Stimulated activated CD4-positive, alpha-beta T cell treated with anti-CD3 and anti-CD28 coated beads, Interleukin-1b, Interleukin-23, amount 100 ng/mL, for 1 hour (primary cell): ENCODE results near the gene ACAD9.
"Not testable (repeated sequence)": the region's sequence is repeated elsewhere in the genome, so short reads cannot be mapped to it uniquely, and the experiment has no call there.

Experiments used
- DNase-seq, 2 donors: peaks; one replicate each; pipeline ENCODE4 v3.0.0-alpha.2; 2020; ENCODE audit warnings: low read depth in 2 of 2

The ACAD9 gene

DNA sequence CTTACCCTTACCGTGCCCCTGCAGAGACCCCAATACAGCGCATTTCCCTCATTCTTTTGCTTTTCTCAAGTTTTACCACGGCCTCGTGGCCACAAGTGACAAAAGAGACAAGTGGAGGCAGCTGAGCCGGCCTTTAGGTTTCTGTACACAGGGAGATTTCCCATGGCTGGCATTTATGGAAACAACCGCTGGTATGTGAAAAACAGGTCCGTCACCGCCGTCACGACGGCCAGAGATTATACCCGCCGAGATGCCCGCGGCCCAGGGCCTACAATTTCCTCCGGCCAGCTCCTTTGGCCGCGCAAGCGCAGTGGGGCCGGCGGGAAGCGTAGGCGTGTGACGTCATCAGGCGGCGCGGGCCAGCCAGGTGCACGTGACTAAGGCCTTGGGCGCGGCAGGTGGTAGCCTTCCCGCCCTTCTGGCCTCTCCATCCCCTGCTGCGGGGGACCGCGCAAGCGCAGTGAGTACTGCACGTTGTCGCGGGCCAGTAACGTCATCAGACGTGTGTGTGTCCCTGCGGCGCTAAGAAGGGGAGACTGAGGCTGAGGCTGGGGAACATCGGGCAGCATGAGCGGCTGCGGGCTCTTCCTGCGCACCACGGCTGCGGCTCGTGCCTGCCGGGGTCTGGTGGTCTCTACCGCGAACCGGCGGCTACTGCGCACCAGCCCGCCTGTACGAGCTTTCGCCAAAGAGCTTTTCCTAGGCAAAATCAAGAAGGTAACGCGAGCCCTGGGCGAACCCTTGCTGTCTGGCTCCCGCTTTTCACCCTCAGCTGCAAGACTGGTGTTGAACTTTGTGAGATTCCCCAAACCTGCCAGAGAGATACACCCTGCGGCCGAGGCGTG is at the start of gene ACAD9:
TSS of gene ACAD9 (plus strand) at position 496 of the 845 bp plus-strand sequence. CDS start at position 568, 72 bp downstream.
- DNase-seq = peak; percentile 96

DNA sequence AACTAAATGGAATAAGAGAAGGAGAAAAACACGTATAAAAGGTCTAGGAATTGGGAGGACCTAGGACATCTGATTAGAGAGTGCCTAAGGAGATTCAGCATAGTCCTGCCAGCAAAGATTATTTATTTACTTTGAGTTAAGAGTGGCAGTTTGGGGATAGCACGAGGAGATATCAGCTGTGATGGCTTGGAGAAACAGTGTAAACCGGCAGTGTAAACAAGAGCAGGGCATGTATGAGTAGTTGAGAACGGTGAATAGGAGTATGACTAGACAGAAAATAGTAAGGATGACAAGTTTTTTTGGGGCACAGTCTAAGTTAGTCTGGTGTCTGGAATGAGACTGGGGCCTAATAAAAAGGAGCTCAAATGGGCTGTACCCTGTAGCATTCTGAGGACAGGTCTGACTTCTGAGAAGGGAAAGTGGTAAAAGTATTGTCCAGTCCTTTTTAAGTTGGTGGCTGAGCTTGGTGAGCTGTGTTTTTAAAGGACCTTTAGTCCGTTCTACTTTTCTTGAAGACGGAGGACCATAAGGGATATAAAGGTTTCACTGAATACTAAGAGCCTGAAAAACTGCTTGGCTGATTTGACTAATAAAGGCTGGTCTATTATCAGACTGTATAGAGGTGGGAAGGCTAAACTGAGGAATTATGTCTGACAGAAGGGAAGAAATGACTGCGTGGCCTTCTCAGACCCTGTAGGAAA is 49.3 kb upstream of the ACAD9 start:
- not testable (repeated sequence) for DNase-seq

DNA sequence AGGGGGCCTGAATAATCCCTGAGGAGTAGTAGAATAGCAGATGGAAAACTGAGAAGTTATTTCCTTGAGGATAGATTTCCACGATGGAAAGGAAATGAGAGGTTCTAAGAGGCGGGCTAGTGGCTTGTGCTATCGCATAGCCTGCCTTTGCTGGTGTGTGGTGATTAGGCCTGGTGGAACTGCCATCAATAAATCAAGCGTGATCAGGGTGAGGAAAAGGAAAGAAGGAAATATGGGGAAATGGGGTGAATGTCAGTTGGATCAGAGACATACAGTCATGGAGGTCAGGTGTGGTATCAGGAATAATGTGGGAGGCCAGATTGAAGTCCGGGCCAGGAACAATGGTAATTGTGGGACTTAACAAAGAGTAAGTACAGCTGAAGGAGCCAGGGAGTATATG is 48.7 kb upstream of the ACAD9 start:
- DNase-seq = not testable (repeated sequence)

DNA sequence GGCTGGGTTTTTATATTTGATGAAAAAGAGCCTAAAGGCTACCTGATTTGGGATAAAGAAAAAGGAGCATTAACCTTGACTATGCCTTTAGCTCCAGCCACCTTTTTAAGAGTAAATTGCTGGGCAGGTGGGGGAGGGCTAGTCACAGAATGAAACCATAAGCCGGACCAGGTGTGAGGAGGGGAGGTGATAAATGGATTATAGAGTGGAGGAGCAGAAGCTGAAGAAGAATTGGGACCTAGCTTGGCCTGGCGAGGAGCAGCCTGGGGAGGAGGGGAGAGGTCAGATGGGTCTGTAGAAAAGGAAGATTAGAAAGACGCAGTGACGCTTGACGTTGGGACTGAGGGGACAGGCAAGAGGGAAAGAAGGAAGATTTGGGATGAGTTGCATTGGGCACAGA is 46.4 kb upstream of the ACAD9 start:
- not testable (repeated sequence) for DNase-seq

DNA sequence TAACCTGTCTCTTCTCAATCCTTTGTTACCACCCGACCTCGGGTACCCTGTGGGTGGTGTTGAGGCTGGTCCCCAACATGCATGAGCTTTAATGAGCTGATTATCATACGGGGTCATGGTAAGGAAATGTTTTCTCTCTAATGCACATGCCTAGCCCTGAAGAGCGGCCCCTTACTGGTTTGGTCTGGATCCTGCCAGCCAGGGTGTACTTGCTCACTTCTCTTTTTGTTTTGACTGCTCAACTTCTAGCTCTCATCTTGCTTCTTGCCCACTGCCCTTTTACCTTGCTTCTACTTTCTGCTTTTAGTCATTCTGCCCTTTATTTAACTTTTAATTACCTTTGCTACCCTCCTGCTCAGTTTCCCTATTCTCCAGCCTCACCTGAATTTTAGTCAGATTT is 44.3 kb upstream of the ACAD9 start:
- no peak for DNase-seq

DNA sequence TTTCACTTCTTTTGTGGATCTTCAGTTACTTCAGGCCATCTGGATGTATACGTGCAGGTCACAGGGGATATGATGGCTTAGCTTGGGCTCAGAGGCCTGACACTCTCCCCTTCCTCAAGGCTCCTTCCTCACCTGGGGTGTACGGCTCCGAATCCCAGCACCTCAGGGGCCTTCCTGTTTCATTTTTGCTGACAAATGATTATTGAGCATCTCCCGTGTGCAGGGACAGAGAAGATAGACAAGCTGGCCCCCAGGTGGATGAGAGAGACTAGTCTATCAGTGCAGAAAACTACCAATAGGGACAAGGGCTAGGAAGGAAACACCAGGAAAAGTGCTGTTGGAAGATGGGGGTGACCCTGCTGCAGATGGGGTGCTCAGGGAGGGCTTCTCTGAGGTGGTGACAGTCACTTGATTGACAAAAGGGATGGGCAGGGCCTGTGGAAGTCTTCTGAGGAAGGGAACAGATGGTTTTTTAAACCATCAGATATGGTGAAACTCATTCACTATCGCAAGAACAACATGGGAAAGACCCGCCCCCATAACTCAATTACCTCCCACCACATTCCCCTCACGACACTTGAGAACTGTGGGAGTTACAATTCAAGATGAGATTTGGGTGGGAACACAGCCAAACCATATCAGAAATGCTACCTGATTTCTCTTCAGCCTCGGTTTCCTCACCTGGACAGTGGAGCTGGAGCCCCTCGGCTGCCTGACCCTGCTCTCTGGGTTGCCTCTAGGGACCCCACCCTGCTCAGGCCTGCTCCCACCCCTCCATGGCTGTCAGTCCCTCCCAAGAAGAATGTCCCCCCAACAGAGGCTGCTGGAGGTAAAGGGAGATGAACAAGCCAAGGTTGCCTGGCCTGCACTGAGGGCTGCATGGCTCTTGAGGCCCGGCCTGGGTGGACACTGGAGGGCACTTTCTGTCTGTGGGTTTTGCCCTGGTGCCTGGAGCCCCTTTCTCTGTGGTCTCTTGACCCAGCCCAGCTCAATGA is 37.2 kb upstream of the ACAD9 start:
- DNase-seq = no peak

DNA sequence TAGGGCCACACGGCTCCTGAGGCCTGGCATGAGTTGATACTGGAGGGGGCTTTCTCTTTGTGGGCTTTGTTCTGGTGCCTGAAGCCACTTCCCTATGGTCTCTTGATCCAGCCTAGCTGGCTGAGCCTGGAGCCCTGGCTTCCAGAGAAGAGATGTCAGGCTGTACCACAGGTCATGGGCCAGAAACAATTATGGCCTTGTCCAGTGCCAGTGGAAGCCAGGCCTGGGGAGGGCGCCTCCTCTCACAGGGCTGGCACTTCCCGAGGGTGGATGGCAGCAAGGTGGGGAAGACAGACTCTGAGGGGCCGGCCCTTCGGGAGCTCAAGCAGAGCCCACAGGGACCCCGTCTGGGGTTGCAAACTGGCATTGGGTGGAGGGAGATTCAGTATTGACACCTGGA is 34.9 kb upstream of the ACAD9 start:
- DNase-seq = no peak

DNA sequence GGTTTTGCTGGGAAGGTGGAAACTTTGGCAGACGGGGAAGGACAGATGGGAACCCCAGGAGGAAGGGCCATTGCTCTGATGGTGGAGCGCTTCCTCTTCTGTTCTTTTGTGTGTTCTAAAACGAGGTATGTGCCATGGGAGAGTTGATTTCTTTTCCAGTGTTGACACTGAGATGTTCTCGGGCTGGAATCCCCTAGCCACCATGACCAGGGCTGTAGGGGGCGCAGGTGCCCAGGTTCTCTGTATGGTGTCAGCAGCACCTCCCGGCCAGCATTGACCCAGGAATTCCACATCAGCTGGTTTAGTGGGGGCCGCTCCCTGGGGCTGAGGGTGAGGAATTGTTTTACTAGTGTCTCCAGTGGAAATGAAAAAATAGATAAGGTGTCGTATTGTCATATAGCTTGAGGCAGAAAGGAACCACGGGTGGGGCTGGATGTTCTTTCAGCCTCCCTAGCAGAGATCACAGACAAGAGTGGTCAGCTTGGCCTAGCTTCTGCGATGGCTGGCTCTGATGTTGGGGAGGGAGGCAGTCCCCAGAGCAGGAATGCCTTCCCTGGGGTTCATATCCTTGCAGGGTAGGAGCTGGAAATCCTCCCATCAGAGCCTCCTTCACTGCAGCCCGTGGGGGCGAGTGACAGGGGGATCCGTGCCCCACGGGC is 34.2 kb upstream of the ACAD9 start:
- no peak for DNase-seq

DNA sequence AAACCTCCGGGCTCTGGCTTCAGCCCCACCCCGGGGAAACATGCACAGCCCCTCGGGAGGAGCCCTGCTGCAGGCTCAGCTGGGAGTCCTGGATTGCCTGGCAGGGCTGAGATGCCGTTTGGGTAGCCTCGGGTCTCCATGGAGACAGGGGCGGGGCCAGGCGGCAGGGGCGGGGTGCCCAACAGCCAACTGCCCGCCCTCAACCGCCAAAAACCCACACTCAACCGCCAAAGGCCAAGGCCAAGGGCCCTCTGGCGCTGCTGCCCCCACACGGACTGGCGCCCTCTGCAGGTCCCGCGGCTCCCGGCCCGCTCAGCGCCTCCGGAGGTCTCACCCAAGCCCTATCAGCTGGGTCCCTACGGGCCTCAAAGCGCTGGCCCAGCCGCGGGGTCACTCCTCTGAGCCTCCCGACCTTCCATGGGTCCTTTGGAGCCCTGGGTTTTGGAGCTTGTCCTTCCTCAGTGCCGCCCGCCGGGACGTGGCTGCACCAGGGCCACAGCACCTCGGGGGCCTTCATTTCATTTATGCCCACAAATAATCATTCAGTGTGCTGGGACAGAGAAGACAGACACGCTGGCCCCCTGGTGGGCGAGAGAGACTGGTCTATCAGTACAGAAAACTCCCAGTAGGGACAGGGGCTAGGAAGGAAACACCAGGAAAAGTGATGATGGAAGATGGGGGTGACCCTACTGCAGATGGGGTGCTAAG is 33.5 kb upstream of the ACAD9 start:
- peak; percentile 59 to 62 for DNase-seq

DNA sequence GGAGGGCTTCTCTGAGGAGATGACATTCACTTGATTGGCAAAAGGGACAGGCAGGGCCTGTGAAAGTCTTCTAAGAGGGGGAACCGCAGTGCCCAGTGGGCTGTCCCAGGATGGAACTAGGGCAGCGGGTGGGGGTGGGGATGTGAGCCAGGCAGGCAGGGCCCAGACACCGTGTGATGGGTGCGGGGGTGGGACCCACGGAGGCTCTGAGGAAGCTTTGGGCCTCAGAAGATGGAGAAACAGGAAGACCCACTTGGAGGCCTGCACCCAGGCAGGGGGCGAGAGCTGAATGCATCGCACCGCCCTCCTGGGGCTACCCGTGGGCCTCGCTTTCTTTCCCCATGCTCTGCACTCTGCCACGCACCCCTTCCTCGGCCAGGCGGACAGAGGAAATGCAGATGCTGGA is 32.9 kb upstream of the ACAD9 start:
- DNase-seq = no peak

DNA sequence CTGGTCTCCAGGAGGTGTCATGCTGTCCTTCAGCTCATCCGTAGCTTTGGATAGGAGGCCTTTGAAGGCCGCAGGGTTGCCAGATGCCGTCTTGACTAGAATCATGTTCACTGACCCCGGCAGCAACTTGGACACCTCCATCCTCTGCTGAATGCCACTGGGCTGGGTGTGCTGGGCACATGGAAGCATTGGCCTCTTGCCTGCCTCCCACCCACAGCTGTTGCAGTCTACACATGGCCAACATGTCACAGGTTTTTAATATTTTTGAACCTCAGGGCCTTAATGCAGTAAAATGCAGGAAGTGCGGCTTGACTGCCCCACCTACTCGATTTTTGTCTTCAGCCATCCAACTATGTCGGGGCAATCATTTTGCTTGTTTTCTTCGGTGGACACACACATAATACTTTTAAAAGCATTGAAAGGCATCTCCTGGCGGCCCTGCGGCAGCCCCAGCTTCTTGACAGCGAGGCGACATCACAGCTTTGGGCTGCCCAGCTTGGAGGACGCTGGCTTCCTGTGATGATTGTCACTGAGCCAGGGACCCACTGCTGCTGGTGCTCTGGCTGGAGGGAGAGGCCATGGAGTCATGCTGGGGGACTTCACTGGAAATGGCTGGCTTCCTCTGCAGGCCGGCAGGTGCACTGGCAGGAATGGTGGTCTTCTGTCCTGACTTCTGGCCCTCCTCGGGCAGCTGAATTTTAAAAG is 31.6 kb upstream of the ACAD9 start:
- DNase-seq = no peak

DNA sequence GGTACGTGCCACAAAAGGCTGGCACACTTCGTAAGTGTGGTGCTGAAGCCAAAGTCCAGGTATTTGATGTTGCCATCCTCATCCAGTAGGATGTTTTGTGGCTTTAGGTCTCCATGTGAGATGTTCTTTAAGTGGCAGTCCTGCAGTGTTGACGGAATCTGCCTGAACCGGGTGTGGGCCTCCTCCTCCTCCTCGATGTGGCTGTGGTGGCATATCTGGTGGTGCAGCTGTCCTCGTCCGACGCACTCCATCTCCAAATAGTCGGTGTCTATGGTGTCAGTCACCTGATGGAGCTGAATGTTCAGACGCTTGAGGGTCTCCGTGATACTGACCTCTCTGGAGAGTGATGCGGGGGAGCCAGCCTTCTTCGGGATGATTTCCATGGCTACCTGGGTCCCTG is 30.5 kb upstream of the ACAD9 start:
- no peak for DNase-seq

DNA sequence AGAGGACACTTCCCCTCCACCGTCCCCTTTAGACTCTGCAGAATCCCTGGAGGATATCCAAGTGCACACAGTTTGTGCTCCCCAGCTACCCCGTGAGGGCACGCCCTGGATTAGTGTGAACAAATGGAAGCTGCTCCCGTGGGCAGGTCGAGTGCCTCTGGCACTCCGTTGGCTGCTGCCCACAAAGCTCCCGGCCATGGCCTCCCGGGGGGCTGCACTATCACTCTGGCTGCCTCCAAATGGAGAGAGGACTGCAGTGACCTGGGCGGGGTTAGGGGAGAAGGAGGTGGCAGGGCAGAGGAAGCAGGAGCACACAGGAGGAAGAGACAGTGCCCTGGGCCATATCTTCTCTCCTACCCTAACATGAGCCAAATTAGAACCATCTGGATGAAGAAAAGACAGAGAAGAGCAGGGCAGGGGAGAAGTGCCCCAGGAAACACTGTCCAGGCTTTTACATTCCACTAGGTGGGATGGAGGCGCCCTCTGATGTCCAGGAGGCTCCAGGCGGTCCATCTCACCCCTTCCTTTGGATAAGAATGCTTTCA is 29.4 kb upstream of the ACAD9 start:
- no peak for DNase-seq

DNA sequence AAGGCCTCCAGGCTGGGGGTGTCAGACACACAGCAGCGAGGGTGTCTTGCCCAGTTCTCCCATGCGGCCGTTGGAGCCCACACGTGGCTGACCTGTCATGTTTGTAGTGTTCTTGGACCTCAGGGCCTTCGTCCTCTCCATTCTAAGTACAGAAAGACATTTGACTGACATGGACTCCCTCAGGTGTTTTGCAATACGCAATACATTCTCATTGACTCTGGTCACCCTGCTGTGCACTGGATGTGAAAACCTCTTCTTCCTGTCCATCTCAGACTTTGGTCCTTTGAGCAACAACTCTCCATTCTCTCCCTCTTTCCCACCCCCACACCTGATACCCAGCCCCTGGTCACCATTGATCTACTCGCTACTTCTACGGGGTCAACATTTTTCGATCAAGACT is 28.9 kb upstream of the ACAD9 start:
- no peak for DNase-seq

DNA sequence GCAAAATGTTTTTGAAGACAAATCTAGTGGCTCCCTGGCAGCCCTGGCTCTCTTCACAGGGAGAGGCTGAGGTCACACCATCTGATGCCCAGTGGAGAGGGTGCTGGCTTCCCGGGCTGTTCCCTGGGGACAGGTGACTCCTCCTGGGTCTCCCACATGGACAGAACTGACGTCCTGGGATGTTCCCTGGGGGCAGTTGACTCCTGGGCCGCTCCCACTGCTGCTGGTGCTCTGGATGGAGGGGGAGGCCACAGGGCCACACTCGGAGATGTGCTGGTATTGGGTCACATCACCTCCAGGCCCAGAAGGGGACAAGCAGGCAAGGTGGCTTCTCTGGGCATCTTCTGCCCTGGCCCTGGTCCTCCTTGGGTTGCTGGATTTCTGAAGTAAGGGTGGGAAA is 27.8 kb upstream of the ACAD9 start:
- no peak for DNase-seq

DNA sequence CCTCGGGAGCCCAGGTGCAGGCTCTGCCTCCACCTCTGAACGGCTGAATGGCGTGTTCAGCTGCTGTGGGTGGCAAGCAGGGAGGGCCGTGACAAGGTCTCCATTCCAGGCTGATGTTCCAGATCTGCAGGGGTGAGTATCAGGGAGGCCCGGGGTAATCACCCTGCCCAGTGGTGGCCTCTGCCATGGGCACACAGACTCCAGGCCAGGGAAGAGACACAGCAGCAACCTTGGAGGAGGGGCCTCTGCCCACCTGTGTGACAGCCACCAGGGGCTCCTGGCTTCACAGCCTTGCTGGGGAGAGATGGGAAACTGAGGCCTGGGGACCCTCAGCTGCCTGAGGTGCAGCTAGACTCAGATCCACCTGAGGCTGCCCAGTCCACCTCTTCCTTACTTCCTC is 25.6 kb upstream of the ACAD9 start:
- no peak for DNase-seq

DNA sequence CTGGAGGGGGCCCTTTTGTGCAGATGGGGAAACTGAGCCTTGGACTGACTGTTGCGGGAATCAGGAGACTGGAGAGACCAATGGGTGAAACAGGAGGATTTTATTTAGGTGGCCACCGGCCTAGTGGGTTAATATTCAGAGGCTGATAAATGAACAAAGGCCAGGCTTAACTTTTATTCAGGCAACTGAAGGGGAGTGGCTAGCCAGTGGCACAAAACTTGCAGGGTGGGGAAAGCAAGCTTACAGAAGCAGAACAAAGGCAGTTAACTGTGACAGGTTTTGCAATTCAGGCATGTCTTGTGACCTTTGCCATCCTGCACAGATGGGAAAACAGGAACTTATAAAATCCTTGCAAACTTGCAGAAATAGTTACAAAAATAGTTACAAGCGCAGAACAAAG is 24.9 kb upstream of the ACAD9 start:
- no peak for DNase-seq

DNA sequence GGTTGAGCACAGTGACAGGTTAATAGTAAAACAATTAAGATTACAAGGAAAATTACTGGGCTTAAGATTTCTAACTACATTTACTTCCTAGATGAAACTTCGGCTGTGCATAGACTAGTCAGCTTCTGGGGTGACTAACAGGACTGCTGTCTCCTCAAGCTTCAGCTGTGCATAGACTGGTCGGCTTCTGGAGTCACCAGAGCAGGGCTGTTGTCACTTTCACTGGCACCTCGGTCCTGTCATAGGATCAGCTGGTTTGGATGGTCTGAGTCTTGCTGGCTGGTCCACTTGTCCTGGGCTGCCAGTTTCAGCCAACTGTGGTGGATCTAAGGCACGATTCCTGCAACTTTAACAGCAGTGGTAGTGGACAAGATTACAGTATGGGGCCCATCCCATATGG is 23.9 kb upstream of the ACAD9 start:
- no peak for DNase-seq

DNA sequence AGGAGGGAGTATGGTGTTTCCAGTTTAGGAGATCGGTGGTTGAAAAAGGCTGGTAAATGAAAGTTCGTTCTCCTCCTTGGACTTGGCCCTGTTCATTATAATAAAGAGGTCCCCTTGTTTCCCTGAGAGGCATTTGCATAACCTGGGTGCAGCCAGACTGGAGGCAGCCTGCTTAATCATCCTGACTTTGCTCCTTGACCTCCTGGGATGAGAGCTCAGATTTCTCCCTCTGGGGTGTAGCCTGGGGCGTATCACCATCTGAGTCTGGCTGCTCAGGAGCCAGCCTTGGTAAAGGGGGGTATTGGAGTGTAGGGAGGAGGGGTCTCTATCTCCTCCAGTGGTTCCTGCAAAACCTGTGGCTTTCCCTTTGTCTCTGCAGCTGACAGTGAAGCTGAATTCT is 21.3 kb upstream of the ACAD9 start:
- DNase-seq = no peak

DNA sequence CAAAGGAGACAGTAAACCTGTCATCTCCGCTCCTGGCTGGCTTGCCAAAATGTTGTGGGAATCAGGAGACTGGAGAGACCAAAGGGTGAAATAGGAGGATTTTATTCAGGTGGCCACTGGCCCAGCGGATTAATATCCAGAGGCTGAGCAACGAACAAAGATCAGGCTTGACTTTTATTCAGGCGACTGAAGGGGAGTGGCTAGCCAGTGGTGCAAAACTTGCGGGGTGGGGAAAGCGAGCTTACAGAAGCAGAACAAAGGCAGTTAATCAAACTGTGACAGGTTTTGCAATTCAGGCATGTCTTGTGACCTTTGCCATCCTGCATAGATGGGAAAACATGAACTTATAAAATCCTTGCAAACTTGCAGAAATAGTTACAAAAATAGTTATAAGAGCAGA is 19.8 kb upstream of the ACAD9 start:
- no peak for DNase-seq
